ENCODE measurements around the gene ETS1. TPM values are rescaled to one million over a fixed set of nuclear protein-coding genes. Genes with fewer than 3 reads are reported as not detected.

Gene ETS1
- total and polyA plus RNA-seq, 5 donors from 2014 or later, result 489 to 1,033 (median 577) TPM

DNA sequence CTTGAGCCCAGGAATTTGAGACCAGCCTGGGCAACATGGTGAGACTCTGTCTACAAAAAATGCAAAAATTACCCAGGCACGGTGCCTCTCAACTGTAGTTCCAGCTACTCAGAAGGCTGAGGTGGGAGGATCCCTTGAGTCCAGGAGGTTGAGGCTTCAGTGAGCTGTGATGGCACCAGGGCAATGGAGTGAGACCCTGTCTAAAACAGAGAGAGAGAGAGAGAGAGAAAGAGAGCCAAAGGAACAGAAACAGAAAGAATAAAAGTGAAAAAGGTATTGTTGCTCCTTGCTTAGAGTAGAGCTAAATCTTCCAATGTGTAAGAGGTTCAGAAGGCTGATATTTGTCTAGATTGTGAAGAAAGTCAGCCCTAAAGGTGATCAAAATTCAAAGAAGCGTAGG, 8.9 kb upstream of the ETS1 start:
- H3K36me3 ChIP-seq (ENCODE audit: control insufficient read depth, insufficient read depth, low read length), result no peaks in the 10 kb centered on the region
- peaks cover 0 to 2% (median 0%) of the 10 kb centered on the region in 7 donors for H3K9me3 Mint-ChIP-seq
- H3K4me1 ChIP-seq (ENCODE audit: control insufficient read depth, insufficient read depth, low read length, poor library complexity, severe bottlenecking), result peaks cover 4% of the 10 kb centered on the region
- no peaks in the 10 kb centered on the region for H3K27me3 Mint-ChIP-seq
- H3K27me3 ChIP-seq (ENCODE audit: control insufficient read depth, insufficient read depth, low read length), result no peaks in the 10 kb centered on the region
- no peak overlapping the region for H3K4me3 Mint-ChIP-seq
- no peaks in the 10 kb centered on the region for H3K36me3 Mint-ChIP-seq
- peaks cover 10 to 30% (median 23%) of the 10 kb centered on the region in 4 donors for H3K4me1 Mint-ChIP-seq
- H3K27ac ChIP-seq (ENCODE audit: insufficient read depth, low read length, poor library complexity, severe bottlenecking), result no peak overlapping the region
- DNase-seq, result no peak
- H3K27ac Mint-ChIP-seq, result no peak overlapping the region
- no peak overlapping the region for H3K4me3 ChIP-seq (ENCODE audit: low read depth, low read length)
- no peak for ATAC-seq (ENCODE audit: low read depth in 2 of 2)
- H3K9me3 ChIP-seq (ENCODE audit: control insufficient read depth in 2 of 2, low read length in 2 of 2), result no peaks in the 10 kb centered on the region

DNA sequence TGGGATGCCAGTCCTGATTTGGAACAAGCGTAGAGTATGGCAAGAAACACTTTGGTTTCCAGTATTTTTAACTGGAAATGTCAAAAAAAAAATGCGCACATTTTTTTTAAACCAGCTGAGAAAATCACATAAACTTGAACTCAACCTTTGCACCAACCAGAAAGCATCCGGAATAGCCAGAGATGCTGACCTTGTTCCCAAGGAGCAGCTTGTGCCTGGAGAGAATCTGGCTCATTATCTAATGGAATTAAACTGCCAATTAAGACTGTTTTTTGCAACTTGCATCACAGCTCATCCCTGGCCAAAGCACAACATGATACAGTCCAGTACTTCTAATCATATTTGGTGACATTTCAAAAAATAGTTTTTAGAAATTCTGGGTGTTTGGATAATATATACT, 8.4 kb upstream of the ETS1 start:
- Mint-ChIP-seq H3K4me3 (no peak overlapping the region), H3K27ac (no peak overlapping the region), H3K27me3 (no peaks in the 10 kb centered on the region), H3K4me1 (peaks cover 9 to 30% (median 23%) of the 10 kb centered on the region in 4 donors), H3K9me3 (peaks cover 0 to 2% (median 0%) of the 10 kb centered on the region in 7 donors), H3K36me3 (no peaks in the 10 kb centered on the region)
- no peak overlapping the region for H3K27ac ChIP-seq (ENCODE audit: insufficient read depth, low read length, poor library complexity, severe bottlenecking)
- H3K27me3 ChIP-seq (ENCODE audit: control insufficient read depth, insufficient read depth, low read length), result no peaks in the 10 kb centered on the region
- H3K36me3 ChIP-seq (ENCODE audit: control insufficient read depth, insufficient read depth, low read length), result no peaks in the 10 kb centered on the region
- H3K4me1 ChIP-seq (ENCODE audit: control insufficient read depth, insufficient read depth, low read length, poor library complexity, severe bottlenecking), result peaks cover 4% of the 10 kb centered on the region
- H3K9me3 ChIP-seq (ENCODE audit: control insufficient read depth in 2 of 2, low read length in 2 of 2), result no peaks in the 10 kb centered on the region
- no peak overlapping the region for H3K4me3 ChIP-seq (ENCODE audit: low read depth, low read length)
- no peak for DNase-seq
- no peak for ATAC-seq (ENCODE audit: low read depth in 2 of 2)

DNA sequence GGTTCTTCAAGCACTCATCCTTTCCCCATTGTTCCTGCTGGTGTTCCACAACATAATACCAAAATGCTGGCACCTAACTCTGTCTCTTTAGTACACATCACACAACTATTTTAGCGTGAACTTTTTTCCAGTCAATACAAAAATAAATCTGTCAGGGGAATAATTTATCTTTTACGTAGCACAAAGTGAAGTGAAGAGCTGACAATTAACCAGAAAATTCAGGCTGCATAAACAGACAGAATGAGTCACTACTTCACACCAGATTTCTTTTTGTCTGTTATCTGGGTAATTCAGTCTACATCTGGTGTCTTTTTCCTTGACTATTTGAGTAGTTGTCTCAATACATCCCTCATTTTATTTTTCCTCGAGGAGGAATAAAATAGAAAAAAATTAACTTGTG, 7.9 kb upstream of the ETS1 start:
- peaks cover 0 to 2% (median 0%) of the 10 kb centered on the region in 7 donors for H3K9me3 Mint-ChIP-seq
- no peak overlapping the region for H3K4me3 ChIP-seq (ENCODE audit: low read depth, low read length)
- no peak overlapping the region for H3K27ac ChIP-seq (ENCODE audit: insufficient read depth, low read length, poor library complexity, severe bottlenecking)
- H3K27ac Mint-ChIP-seq, result peak overlapping the region in 1 of 3 donors; percentile 11
- H3K36me3 ChIP-seq (ENCODE audit: control insufficient read depth, insufficient read depth, low read length), result no peaks in the 10 kb centered on the region
- no peaks in the 10 kb centered on the region for H3K27me3 ChIP-seq (ENCODE audit: control insufficient read depth, insufficient read depth, low read length)
- ATAC-seq (ENCODE audit: low read depth in 2 of 2), result no peak
- H3K4me1 ChIP-seq (ENCODE audit: control insufficient read depth, insufficient read depth, low read length, poor library complexity, severe bottlenecking), result peaks cover 4% of the 10 kb centered on the region
- no peaks in the 10 kb centered on the region for H3K27me3 Mint-ChIP-seq
- no peaks in the 10 kb centered on the region for H3K36me3 Mint-ChIP-seq
- peaks cover 9 to 25% (median 21%) of the 10 kb centered on the region in 4 donors for H3K4me1 Mint-ChIP-seq
- H3K9me3 ChIP-seq (ENCODE audit: control insufficient read depth in 2 of 2, low read length in 2 of 2), result no peaks in the 10 kb centered on the region
- no peak for DNase-seq
- H3K4me3 Mint-ChIP-seq, result no peak overlapping the region

DNA sequence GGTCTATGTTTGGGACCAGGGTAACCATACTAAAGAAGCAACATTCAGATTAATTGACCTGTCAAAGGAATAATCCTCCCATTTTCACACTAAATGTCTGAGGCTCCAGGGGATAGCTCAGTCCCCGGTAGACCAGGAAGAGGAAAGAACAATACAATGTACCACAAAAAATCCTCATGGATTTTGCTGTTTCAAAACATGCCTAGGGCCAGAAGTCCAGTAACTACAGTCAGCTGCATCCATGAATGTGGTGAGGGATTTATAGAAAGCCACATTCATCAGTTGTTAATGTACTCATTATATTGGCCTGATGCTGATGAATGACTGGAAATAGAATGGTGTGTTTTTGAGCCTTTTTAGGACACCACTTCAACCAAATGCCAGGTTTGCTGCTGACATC, 6.9 kb upstream of the ETS1 start:
- Mint-ChIP-seq H3K4me1 (peaks cover 9 to 18% (median 13%) of the 10 kb centered on the region in 4 donors), H3K27me3 (no peaks in the 10 kb centered on the region), H3K4me3 (peak overlapping the region in 1 of 4 donors; percentile 29), H3K9me3 (peaks cover 0 to 3% (median 0%) of the 10 kb centered on the region in 7 donors), H3K36me3 (no peaks in the 10 kb centered on the region), H3K27ac (no peak overlapping the region)
- H3K27me3 ChIP-seq (ENCODE audit: control insufficient read depth, insufficient read depth, low read length), result no peaks in the 10 kb centered on the region
- H3K27ac ChIP-seq (ENCODE audit: insufficient read depth, low read length, poor library complexity, severe bottlenecking), result no peak overlapping the region
- ATAC-seq (ENCODE audit: low read depth in 2 of 2) (no peak), DNase-seq (no peak)
- H3K9me3 ChIP-seq (ENCODE audit: control insufficient read depth in 2 of 2, low read length in 2 of 2), result no peaks in the 10 kb centered on the region
- H3K4me1 ChIP-seq (ENCODE audit: control insufficient read depth, insufficient read depth, low read length, poor library complexity, severe bottlenecking), result peaks cover 2% of the 10 kb centered on the region
- H3K4me3 ChIP-seq (ENCODE audit: low read depth, low read length), result no peak overlapping the region
- H3K36me3 ChIP-seq (ENCODE audit: control insufficient read depth, insufficient read depth, low read length), result no peaks in the 10 kb centered on the region

DNA sequence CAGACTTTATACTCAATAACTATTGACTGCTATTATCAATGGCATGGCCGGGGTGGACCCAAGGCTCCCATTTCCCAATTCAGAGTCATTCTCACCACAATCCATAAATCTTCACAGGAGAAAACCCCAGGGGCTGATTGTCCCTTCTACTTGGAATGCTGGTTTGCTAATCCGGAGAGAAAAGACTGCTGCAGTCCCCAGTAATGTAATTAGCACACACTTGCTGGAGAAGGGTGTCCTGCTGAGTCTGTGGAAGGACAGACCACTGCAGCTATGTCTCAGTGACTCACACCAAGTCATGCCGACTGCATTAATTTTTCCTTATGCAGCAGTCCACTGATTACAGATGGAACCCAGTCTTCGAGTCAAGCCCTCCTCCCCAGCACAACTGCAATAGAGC, 5.9 kb upstream of the ETS1 start:
- Histone ChIP-seq H3K36me3 (ENCODE audit: control insufficient read depth, insufficient read depth, low read length) (no peaks in the 10 kb centered on the region), H3K4me3 (ENCODE audit: low read depth, low read length) (no peak overlapping the region), H3K4me1 (ENCODE audit: control insufficient read depth, insufficient read depth, low read length, poor library complexity, severe bottlenecking) (no peaks in the 10 kb centered on the region), H3K27ac (ENCODE audit: insufficient read depth, low read length, poor library complexity, severe bottlenecking) (no peak overlapping the region), H3K9me3 (ENCODE audit: control insufficient read depth in 2 of 2, low read length in 2 of 2) (no peaks in the 10 kb centered on the region), H3K27me3 (ENCODE audit: control insufficient read depth, insufficient read depth, low read length) (no peaks in the 10 kb centered on the region)
- no peak overlapping the region for H3K27ac Mint-ChIP-seq
- ATAC-seq (ENCODE audit: low read depth in 2 of 2), result no peak
- H3K36me3 Mint-ChIP-seq, result no peaks in the 10 kb centered on the region
- no peak for DNase-seq
- H3K4me1 Mint-ChIP-seq, result peaks cover under 1 to 14% (median 9%) of the 10 kb centered on the region in 4 donors
- no peaks in the 10 kb centered on the region for H3K27me3 Mint-ChIP-seq
- H3K9me3 Mint-ChIP-seq, result peaks cover 0 to 3% (median 0%) of the 10 kb centered on the region in 7 donors
- no peak overlapping the region for H3K4me3 Mint-ChIP-seq

DNA sequence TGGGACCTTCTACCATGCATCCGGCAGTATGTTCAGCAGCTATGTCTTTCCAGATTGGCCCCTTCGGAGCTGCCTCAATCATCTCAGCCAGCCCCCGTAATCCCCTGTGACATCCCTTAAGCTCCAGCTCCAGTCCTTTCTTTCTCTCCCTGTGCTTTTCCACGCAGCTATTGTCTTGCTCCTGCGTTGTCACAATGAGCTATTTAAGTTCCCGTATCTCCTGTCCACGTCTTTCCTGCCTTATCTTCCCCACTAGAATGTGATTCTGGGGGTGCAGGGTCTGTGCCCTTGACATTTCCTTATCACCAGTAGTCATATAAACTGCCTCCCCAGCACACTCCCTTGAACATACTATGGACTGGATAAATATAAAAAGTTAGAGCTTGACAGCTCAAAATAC, 5.1 kb upstream of the ETS1 start:
- Mint-ChIP-seq H3K27ac (no peak overlapping the region), H3K4me1 (peaks cover 0 to 12% (median 7%) of the 10 kb centered on the region in 4 donors), H3K27me3 (no peaks in the 10 kb centered on the region), H3K9me3 (peaks cover 0 to 3% (median 0%) of the 10 kb centered on the region in 7 donors), H3K36me3 (no peaks in the 10 kb centered on the region), H3K4me3 (no peak overlapping the region)
- ATAC-seq (ENCODE audit: low read depth in 2 of 2) (no peak), DNase-seq (no peak)
- no peak overlapping the region for H3K27ac ChIP-seq (ENCODE audit: insufficient read depth, low read length, poor library complexity, severe bottlenecking)
- H3K4me1 ChIP-seq (ENCODE audit: control insufficient read depth, insufficient read depth, low read length, poor library complexity, severe bottlenecking), result no peaks in the 10 kb centered on the region
- no peaks in the 10 kb centered on the region for H3K9me3 ChIP-seq (ENCODE audit: control insufficient read depth in 2 of 2, low read length in 2 of 2)
- H3K36me3 ChIP-seq (ENCODE audit: control insufficient read depth, insufficient read depth, low read length), result no peaks in the 10 kb centered on the region
- H3K4me3 ChIP-seq (ENCODE audit: low read depth, low read length), result no peak overlapping the region
- H3K27me3 ChIP-seq (ENCODE audit: control insufficient read depth, insufficient read depth, low read length), result no peaks in the 10 kb centered on the region

DNA sequence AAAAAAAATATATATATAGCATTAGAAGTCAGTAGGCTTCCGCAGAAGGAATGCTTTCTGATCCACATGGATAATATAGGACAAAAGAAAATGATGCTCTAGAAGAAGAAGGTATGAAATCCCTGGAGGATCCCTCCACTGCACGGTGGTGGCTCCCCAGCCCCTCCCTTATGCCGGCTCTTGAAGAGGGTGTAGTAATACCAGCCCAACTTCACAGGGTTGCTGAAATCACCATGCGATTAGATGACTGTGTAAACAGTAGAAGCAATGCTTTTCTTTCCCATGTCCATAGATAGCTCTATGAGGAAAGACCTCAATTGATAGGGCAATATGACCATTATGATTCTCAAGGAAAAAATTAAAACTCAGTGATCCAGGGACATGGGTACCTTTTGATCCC, 3.2 kb upstream of the ETS1 start:
- peaks cover 8 to 14% (median 10%) of the 10 kb centered on the region in 4 donors for H3K4me1 Mint-ChIP-seq
- H3K27me3 Mint-ChIP-seq, result peaks cover 4% of the 10 kb centered on the region
- H3K4me1 ChIP-seq (ENCODE audit: control insufficient read depth, insufficient read depth, low read length, poor library complexity, severe bottlenecking), result no peaks in the 10 kb centered on the region
- no peak for ATAC-seq (ENCODE audit: low read depth in 2 of 2)
- H3K27ac ChIP-seq (ENCODE audit: insufficient read depth, low read length, poor library complexity, severe bottlenecking), result no peak overlapping the region
- H3K27ac Mint-ChIP-seq, result no peak overlapping the region
- no peaks in the 10 kb centered on the region for H3K36me3 Mint-ChIP-seq
- DNase-seq, result no peak
- H3K27me3 ChIP-seq (ENCODE audit: control insufficient read depth, insufficient read depth, low read length), result no peaks in the 10 kb centered on the region
- H3K9me3 Mint-ChIP-seq, result peaks cover 0 to 3% (median 0%) of the 10 kb centered on the region in 7 donors
- H3K4me3 Mint-ChIP-seq, result no peak overlapping the region
- H3K36me3 ChIP-seq (ENCODE audit: control insufficient read depth, insufficient read depth, low read length), result no peaks in the 10 kb centered on the region
- H3K9me3 ChIP-seq (ENCODE audit: control insufficient read depth in 2 of 2, low read length in 2 of 2), result no peaks in the 10 kb centered on the region
- H3K4me3 ChIP-seq (ENCODE audit: low read depth, low read length), result no peak overlapping the region

DNA sequence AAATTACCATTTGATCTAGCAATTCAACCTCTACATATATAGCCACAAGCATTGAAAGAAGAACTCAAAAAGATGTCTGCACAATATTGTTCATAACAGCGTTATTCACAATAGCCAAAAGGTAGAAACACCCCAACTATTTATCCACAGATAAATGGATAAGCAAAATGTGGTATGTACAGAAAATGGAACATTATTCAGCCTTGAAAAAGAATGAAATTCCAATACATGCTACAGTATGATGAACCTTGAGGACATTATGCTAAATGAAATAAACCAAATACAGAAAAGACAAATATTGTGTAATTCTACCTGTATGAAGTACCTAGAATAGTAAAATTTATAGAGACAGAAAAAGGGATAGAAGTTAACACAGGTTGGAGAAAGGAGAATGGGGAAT, 2.6 kb upstream of the ETS1 start:
- no peaks in the 10 kb centered on the region for H3K27me3 ChIP-seq (ENCODE audit: control insufficient read depth, insufficient read depth, low read length)
- no peak overlapping the region for H3K4me3 ChIP-seq (ENCODE audit: low read depth, low read length)
- ATAC-seq (ENCODE audit: low read depth in 2 of 2) (no peak), DNase-seq (no peak)
- no peaks in the 10 kb centered on the region for H3K9me3 ChIP-seq (ENCODE audit: control insufficient read depth in 2 of 2, low read length in 2 of 2)
- H3K36me3 ChIP-seq (ENCODE audit: control insufficient read depth, insufficient read depth, low read length), result no peaks in the 10 kb centered on the region
- Mint-ChIP-seq H3K27ac (no peak overlapping the region), H3K9me3 (peaks cover 0 to 3% (median 0%) of the 10 kb centered on the region in 7 donors), H3K4me1 (peaks cover 9 to 16% (median 12%) of the 10 kb centered on the region in 4 donors), H3K27me3 (peaks cover 6% of the 10 kb centered on the region), H3K4me3 (no peak overlapping the region), H3K36me3 (no peaks in the 10 kb centered on the region)
- H3K27ac ChIP-seq (ENCODE audit: insufficient read depth, low read length, poor library complexity, severe bottlenecking), result no peak overlapping the region
- H3K4me1 ChIP-seq (ENCODE audit: control insufficient read depth, insufficient read depth, low read length, poor library complexity, severe bottlenecking), result no peaks in the 10 kb centered on the region

Measured in CD4-positive, CD25-positive, alpha-beta regulatory T cell (primary cell).